SH-SY5Y (cell line): Measurements from ENCODE around the gene WWOX.

Experiments used
- GATA2 ChIP-seq: IDR thresholded peaks from 2 replicates; pipeline ENCODE4 v1.6.1; 2011; ENCODE audit warnings: mild to moderate bottlenecking, low read depth, low read length
- GATA3 ChIP-seq: IDR thresholded peaks from 2 replicates; pipeline ENCODE4 v1.6.1; 2011; ENCODE audit warnings: low read depth, mild to moderate bottlenecking, low read length, moderate library complexity

- TF ChIP-seq GATA2 (no peak), GATA3 (no peak)
These were observed 114.3 kb downstream of the WWOX start for GRCh38 chr16:78213751-78214150.
